H1 (cell line): ENCODE measurements around the gene MACC1. TPM values are rescaled to one million over a fixed set of nuclear protein-coding genes. Genes with fewer than 3 reads are reported as not detected.
A peak's percentile ranks its signal among the peaks of the same experiment; 100 is the strongest.

Experiments
- CTCF ChIA-PET: fragments of 300-600 bp; sonication (Branson Sonifier 250); formaldehyde crosslinking; loops from one replicate; lab custom pipeline; 2021; ENCODE audit not compliant: partially characterized antibody; lab: Charles Lee
- POLR2A ChIA-PET: fragments of 300-600 bp; sonication (Branson Sonifier 250); formaldehyde crosslinking; loops from one replicate; lab custom pipeline; 2021; ENCODE audit warnings: inconsistent platforms; ENCODE audit not compliant: partially characterized antibody; lab: Charles Lee
- DNase-seq, 2 experiments: peaks; one replicate each; pipeline versions ENCODE4 v3.0.0 to v3.0.0-alpha.2; 2010 to 2022; ENCODE audit warnings: low spot score in 2 of 2, low read depth in 1 of 2, mixed read lengths in 1 of 2
- FAIRE-seq: peaks from 2 replicates; lab custom pipeline; 2011; peaks lifted over from hg19 to GRCh38; lab: Jason Lieb, UNC
- H2AFZ ChIP-seq: 2 replicates; pipeline ENCODE4 v1.8.1; 2012; ENCODE audit warnings: low read length, inconsistent platforms
- H2AK5ac ChIP-seq: 2 replicates; pipeline ENCODE4 v1.6.1; 2013; ENCODE audit warnings: low read depth, low read length
- H2BK120ac ChIP-seq: replicated peaks from 2 replicates; pipeline ENCODE3; 2013; ENCODE audit warnings: low read depth, low read length, inconsistent platforms
- H2BK12ac ChIP-seq: 2 replicates; pipeline ENCODE4 v1.6.1; 2013; ENCODE audit warnings: low read depth, low read length
- H2BK15ac ChIP-seq: 2 replicates; pipeline ENCODE4 v1.6.1; 2013; ENCODE audit warnings: low read length
- H2BK20ac ChIP-seq: 2 replicates; pipeline ENCODE4 v1.6.1; 2013; ENCODE audit warnings: low read length
- H2BK5ac ChIP-seq: 2 replicates; pipeline ENCODE4 v1.6.1; 2013; ENCODE audit warnings: low read depth, low read length
- H3K14ac ChIP-seq: 2 replicates; pipeline ENCODE4 v1.6.1; 2013; ENCODE audit warnings: inconsistent platforms; ENCODE audit not compliant: insufficient read length
- H3K18ac ChIP-seq: 2 replicates; pipeline ENCODE4 v1.6.1; 2013; ENCODE audit warnings: low read length; ENCODE audit errors: extremely low read depth
- H3K23ac ChIP-seq: 2 replicates; pipeline ENCODE4 v1.6.1; 2013; ENCODE audit warnings: inconsistent platforms; ENCODE audit not compliant: insufficient read length
- H3K23me2 ChIP-seq: 2 replicates; pipeline ENCODE4 v1.6.1; 2013; ENCODE audit warnings: low read depth, low read length
- H3K27ac ChIP-seq: 2 replicates; pipeline ENCODE4 v1.6.1; 2011; ENCODE audit warnings: low read depth, low read length, inconsistent platforms
- H3K27me3 ChIP-seq, 4 experiments: replicated peaks in 1 of 4; 1 replicate in 1 of 4; 2 replicates in 3 of 4; pipeline versions ENCODE4 v1.6.1 to v1.8.1; 2011 to 2013; ENCODE audit warnings: low read length in 3 of 4, mild to moderate bottlenecking in 3 of 4, inconsistent platforms in 2 of 4, mixed read lengths in 2 of 4, moderate library complexity in 1 of 4; ENCODE audit not compliant: control insufficient read depth in 3 of 4, insufficient read depth in 3 of 4; ENCODE audit errors: extremely low read depth in 1 of 4
- H3K36me3 ChIP-seq, 4 experiments: 2 replicates each; pipeline versions ENCODE4 v1.6.1 to v1.8.1; 2011 to 2013; ENCODE audit warnings: mild to moderate bottlenecking in 4 of 4, low read length in 3 of 4, moderate library complexity in 2 of 4, control low read depth in 1 of 4, inconsistent platforms in 1 of 4; ENCODE audit not compliant: insufficient read depth in 4 of 4, control insufficient read depth in 2 of 4
- H3K4ac ChIP-seq: replicated peaks from 2 replicates; pipeline ENCODE3; 2013; ENCODE audit warnings: low read length, low read depth, mixed read lengths, inconsistent platforms; ENCODE audit not compliant: insufficient read length
- H3K4me1 ChIP-seq, 4 experiments: replicated peaks in 1 of 4; 1 replicate in 1 of 4; 2 replicates in 3 of 4; pipeline versions ENCODE4 v1.6.1 to v1.8.1; 2011 to 2013; ENCODE audit warnings: low read length in 3 of 4, inconsistent platforms in 2 of 4, mixed read lengths in 1 of 4; ENCODE audit not compliant: insufficient read depth in 4 of 4, control insufficient read depth in 3 of 4
- H3K4me2 ChIP-seq, 2 experiments: 2 replicates each; pipeline versions ENCODE4 v1.6.1 to v1.8.1; 2011 to 2013; ENCODE audit warnings: low read depth in 2 of 2, low read length in 2 of 2, control low read depth in 1 of 2, inconsistent platforms in 1 of 2, mild to moderate bottlenecking in 1 of 2; ENCODE audit not compliant: insufficient read depth in 1 of 2
- H3K4me3 ChIP-seq, 4 experiments: fragments of 200-600, 300-600 bp in 1 of 4; sonication (generic), shearing (Covaris generic), sonication (Bioruptor Twin) in 1 of 4; 2 replicates each; pipeline versions ENCODE4 v1.5.1 to v1.8.1; 2011 to 2016; ENCODE audit warnings: low read length in 4 of 4, low read depth in 3 of 4, control low read depth in 2 of 4, inconsistent platforms in 2 of 4, mild to moderate bottlenecking in 2 of 4, mixed read lengths in 1 of 4, moderate library complexity in 1 of 4; ENCODE audit not compliant: insufficient read depth in 2 of 4; ENCODE audit errors: extremely low read depth in 1 of 4
- H3K56ac ChIP-seq: replicated peaks from 2 replicates; pipeline ENCODE3; 2013; ENCODE audit warnings: low read depth, mild to moderate bottlenecking, mixed read lengths, low read length, inconsistent platforms; ENCODE audit not compliant: insufficient read length
- H3K79me1 ChIP-seq: 2 replicates; pipeline ENCODE4 v1.6.1; 2013; ENCODE audit warnings: low read depth, low read length, control low read depth
- H3K79me2 ChIP-seq, 2 experiments: 2 replicates each; pipeline versions ENCODE4 v1.6.1 to v1.8.1; 2012 to 2013; ENCODE audit warnings: low read length in 2 of 2, mild to moderate bottlenecking in 2 of 2, inconsistent platforms in 1 of 2; ENCODE audit not compliant: insufficient read depth in 2 of 2, control insufficient read depth in 1 of 2
- H3K9ac ChIP-seq, 4 experiments: replicated peaks in 1 of 4; 1 replicate in 1 of 4; 2 replicates in 3 of 4; pipeline versions ENCODE4 v1.6.1 to v1.8.1; 2011 to 2013; ENCODE audit warnings: low read depth in 3 of 4, low read length in 3 of 4, control low read depth in 2 of 4, mild to moderate bottlenecking in 2 of 4, moderate library complexity in 2 of 4, inconsistent platforms in 1 of 4; ENCODE audit errors: extremely low read depth in 1 of 4
- H3K9me3 ChIP-seq, 2 experiments: 2 replicates each; pipeline versions ENCODE4 v1.6.1 to v1.8.1; 2012 to 2013; ENCODE audit warnings: mild to moderate bottlenecking in 2 of 2, moderate library complexity in 2 of 2, control low read depth in 1 of 2, inconsistent platforms in 1 of 2, low read depth in 1 of 2, low read length in 1 of 2, mixed read lengths in 1 of 2; ENCODE audit not compliant: insufficient read depth in 2 of 2
- H4K20me1 ChIP-seq, 2 experiments: replicated peaks in 1 of 2; 2 replicates each; pipeline versions ENCODE3 to v1.8.1; 2011 to 2013; ENCODE audit warnings: inconsistent platforms in 2 of 2, low read length in 2 of 2, mild to moderate bottlenecking in 1 of 2; ENCODE audit not compliant: insufficient read depth in 2 of 2, control insufficient read depth in 1 of 2
- H4K5ac ChIP-seq: 2 replicates; pipeline ENCODE4 v1.6.1; 2013; ENCODE audit warnings: low read length, low read depth, mixed read lengths, inconsistent platforms; ENCODE audit not compliant: insufficient read length
- H4K8ac ChIP-seq: 2 replicates; pipeline ENCODE4 v1.8.0; 2013; ENCODE audit warnings: mild to moderate bottlenecking, moderate library complexity, low read length, inconsistent platforms; ENCODE audit not compliant: insufficient read depth; ENCODE audit errors: extremely low read depth
- H4K91ac ChIP-seq: replicated peaks from 2 replicates; pipeline ENCODE3; 2013; ENCODE audit warnings: low read length, mixed read lengths, inconsistent platforms; ENCODE audit not compliant: insufficient read length
- JUN ChIP-seq: IDR thresholded peaks from 2 replicates; pipeline ENCODE4 v1.6.1; 2011; ENCODE audit warnings: low read depth, mild to moderate bottlenecking, improper control_type of control experiment, low read length
- RAD21 ChIP-seq, 2 experiments: IDR thresholded peaks in 1 of 2; conservative IDR thresholded peaks in 1 of 2; 2 replicates each; pipeline ENCODE4 v1.6.1; 2011; ENCODE audit warnings: low read depth in 2 of 2, low read length in 2 of 2, improper control_type of control experiment in 1 of 2, inconsistent platforms in 1 of 2, mild to moderate bottlenecking in 1 of 2, moderate library complexity in 1 of 2
- WGBS, 2 experiments: shearing (Covaris generic) in 1 of 2; methylation state at CpG; one replicate each; pipeline versions ENCODE4 v1.1.6 to v1.1.7; 2013 to 2015; ENCODE audit warnings: low lambda C conversion rate in 2 of 2, mixed read lengths in 2 of 2, inconsistent platforms in 1 of 2, low coverage in 1 of 2, missing lambda C conversion rate in 1 of 2; ENCODE audit not compliant: insufficient replicate concordance in 2 of 2, insufficient coverage in 1 of 2, insufficient read length in 1 of 2; ENCODE audit errors: extremely low coverage in 1 of 2, missing lambda C conversion rate in 1 of 2; 5-methylcytosine and 5-hydroxymethylcytosine counted together
- polyA plus RNA-seq, 7 experiments: library from polyadenylated mRNA; depleted of rRNA in 3 of 7; stranded (reverse) in 5 of 7; unstranded in 2 of 7; fragments of >200 nt in 5 of 7; fragments of 200-250 nt in 2 of 7; gene quantifications; 1 replicate in 5 of 7; 2 replicates in 1 of 7; 4 replicates in 1 of 7; pipeline versions ENCODE4 v1.2.1 to v1.2.3, GENCODE V29; 2011 to 2013; ENCODE audit warnings: missing spikeins in 2 of 7, mixed read lengths in 2 of 7
- total RNA-seq: library from RNA; stranded (reverse); fragmentation: NEBNext Ultra II Directional; extraction: Animal tissue kit (Norgen Biotek cat#: 25700); gene quantifications from 2 replicates; pipeline ENCODE4 v1.2.1, GENCODE V29; 2021

MACC1 gene
- total and polyA plus RNA-seq, 2 of the 8 experiments (the other 6 are each of a cell fraction or from before 2014, with no cell fraction given): 2.0 to 17.2 TPM

DNA sequence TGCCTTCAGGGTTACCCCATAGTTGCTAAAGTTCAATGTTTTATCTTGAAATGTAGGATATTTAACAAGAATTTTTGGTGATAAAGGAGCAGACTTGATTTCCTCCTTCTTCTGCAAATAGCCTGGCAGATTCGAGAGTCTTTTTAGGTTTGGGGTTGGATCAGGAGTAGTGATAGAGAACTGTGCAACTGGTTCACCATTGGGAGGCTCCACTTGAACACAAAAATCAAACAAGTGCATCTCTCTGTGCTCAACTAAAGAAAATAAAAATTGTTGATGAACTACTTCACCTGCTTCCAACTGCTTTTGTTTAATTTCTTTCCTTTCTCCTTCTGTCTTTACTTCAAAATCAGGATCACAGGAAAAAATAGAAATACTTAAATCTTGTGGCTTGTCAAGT lies 58.5 kb downstream of the MACC1 start:
- H2BK5ac ChIP-seq: no peak overlapping the region
- CTCF ChIA-PET: interaction anchor here (1.0 to 2.1 kb wide), 2 partner anchors 14 to 176 kb away, joined by 3 to 9 read pairs; no protein-coding TSS in a partner anchor
- DNase-seq: no peak

More for the DNA sequence above, 58.5 kb downstream of the MACC1 start:
- H2BK15ac ChIP-seq: no peak overlapping the region
- H3K14ac ChIP-seq: no peak overlapping the region
- H3K4me3 ChIP-seq: no peak overlapping the region
- H3K9me3 ChIP-seq: peaks cover 0 to 3% of the 10 kb centered on the region in 2 experiments; a peak in 1 of 4 replicates
- H3K79me2 ChIP-seq: no peaks in the 10 kb centered on the region
- H3K27ac ChIP-seq: no peak overlapping the region
- no peaks in the 10 kb centered on the region for H3K79me1 ChIP-seq
- H4K91ac ChIP-seq: no peak overlapping the region
- H2AFZ ChIP-seq: no peak overlapping the region
- H3K23ac ChIP-seq: no peak overlapping the region
- no peak overlapping the region for H2BK12ac ChIP-seq
- no peaks in the 10 kb centered on the region for H4K20me1 ChIP-seq
- no peak overlapping the region for H4K8ac ChIP-seq
- H3K56ac ChIP-seq: no peak overlapping the region
- 86% methylated on average over 1 of the region's 1 CpG; no CpG with 5 or more reads in 1 of the 2 experiments for WGBS, 2 experiments
- FAIRE-seq: no peak
- no peak overlapping the region for H3K18ac ChIP-seq
- no peak overlapping the region for H4K5ac ChIP-seq
- no peaks in the 10 kb centered on the region for H3K27me3 ChIP-seq
- H2BK120ac ChIP-seq: no peak overlapping the region
- no peak overlapping the region for H3K4ac ChIP-seq
- H3K23me2 ChIP-seq: no peaks in the 10 kb centered on the region
- POLR2A ChIA-PET: interaction anchor here (1.0 to 1.4 kb wide), 3 partner anchors 10 to 46 kb away, joined by 3 to 4 read pairs (median 3); no protein-coding TSS in a partner anchor
- TF ChIP-seq JUN: no peak
- peak; percentile 7 to 37; a peak in 2 of 4 replicates for TF ChIP-seq RAD21 (IDR thresholded peaks at IDR 0.05 in 1 of 2, conservative IDR thresholded peaks at IDR 0.05 in 1 of 2; ENCODE audit: low read depth in 2 of 2, low read length in 2 of 2)
- H2AK5ac ChIP-seq: no peak overlapping the region
- no peak overlapping the region for H3K9ac ChIP-seq
- no peak overlapping the region for H2BK20ac ChIP-seq
- H3K4me2 ChIP-seq: no peak overlapping the region
- H3K4me1 ChIP-seq: no peaks in the 10 kb centered on the region
- H3K36me3 ChIP-seq: peaks cover 0 to 6% (median 2%) of the 10 kb centered on the region in 4 experiments; a peak in 4 of 8 replicates
